ENCODE data around the gene CCDC177. TPM values are rescaled to one million over a fixed set of nuclear protein-coding genes. Genes with fewer than 3 reads are reported as not detected.

CCDC177 gene
- polyA plus RNA-seq, 1 donor from 2014 or later: 3.2 TPM

DNA sequence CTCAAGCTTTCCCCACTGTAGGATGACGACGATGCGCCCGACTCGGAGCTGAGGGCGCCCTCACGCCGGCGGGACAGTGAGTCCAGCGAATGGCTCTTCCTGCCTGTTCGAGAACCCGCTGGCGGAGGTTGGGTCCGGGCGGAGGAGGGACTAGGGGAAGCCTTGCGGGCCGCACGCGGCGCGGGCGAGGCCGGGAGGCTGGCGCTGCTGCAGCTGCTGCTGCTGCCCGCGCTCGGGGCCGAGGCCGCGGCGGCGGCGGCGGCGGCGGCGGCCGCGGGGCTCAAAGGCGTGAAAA, 1.9 kb downstream of the CCDC177 start:
- no peak overlapping the region for H3K27ac ChIP-seq (ENCODE audit: low read length)
- no peaks in the 10 kb centered on the region for H4K20me1 ChIP-seq (ENCODE audit: insufficient read depth)
- no peak overlapping the region for H2AFZ ChIP-seq (ENCODE audit: low read depth, low read length)
- H3K36me3 ChIP-seq (ENCODE audit: insufficient read depth, low read length): no peaks in the 10 kb centered on the region
- no peak overlapping the region for H3K4me2 ChIP-seq (ENCODE audit: low read length)
- TF ChIP-seq, protein P1, sequence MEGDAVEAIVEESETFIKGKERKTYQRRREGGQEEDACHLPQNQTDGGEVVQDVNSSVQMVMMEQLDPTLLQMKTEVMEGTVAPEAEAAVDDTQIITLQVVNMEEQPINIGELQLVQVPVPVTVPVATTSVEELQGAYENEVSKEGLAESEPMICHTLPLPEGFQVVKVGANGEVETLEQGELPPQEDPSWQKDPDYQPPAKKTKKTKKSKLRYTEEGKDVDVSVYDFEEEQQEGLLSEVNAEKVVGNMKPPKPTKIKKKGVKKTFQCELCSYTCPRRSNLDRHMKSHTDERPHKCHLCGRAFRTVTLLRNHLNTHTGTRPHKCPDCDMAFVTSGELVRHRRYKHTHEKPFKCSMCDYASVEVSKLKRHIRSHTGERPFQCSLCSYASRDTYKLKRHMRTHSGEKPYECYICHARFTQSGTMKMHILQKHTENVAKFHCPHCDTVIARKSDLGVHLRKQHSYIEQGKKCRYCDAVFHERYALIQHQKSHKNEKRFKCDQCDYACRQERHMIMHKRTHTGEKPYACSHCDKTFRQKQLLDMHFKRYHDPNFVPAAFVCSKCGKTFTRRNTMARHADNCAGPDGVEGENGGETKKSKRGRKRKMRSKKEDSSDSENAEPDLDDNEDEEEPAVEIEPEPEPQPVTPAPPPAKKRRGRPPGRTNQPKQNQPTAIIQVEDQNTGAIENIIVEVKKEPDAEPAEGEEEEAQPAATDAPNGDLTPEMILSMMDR (IDR thresholded peaks at IDR 0.05; ENCODE audit: poor library complexity, severe bottlenecking): no peak
- H3K79me2 ChIP-seq (replicated peaks; ENCODE audit: insufficient read depth, low read length): no peaks in the 10 kb centered on the region
- H3K9me2 ChIP-seq (ENCODE audit: insufficient read depth, low read length): no peaks in the 10 kb centered on the region
- H3K9me3 ChIP-seq (ENCODE audit: low read length): peaks cover 7% of the 10 kb centered on the region
- no peak overlapping the region for H3K4me3 ChIP-seq (ENCODE audit: low read length)
- H3K27me3 ChIP-seq (ENCODE audit: insufficient read depth, low read depth, low read length): no peaks in the 10 kb centered on the region
- no peaks in the 10 kb centered on the region for H3F3A ChIP-seq (ENCODE audit: insufficient read depth, low read length, poor library complexity, severe bottlenecking)
- H3K9ac ChIP-seq (ENCODE audit: low read length): no peak overlapping the region

DNA sequence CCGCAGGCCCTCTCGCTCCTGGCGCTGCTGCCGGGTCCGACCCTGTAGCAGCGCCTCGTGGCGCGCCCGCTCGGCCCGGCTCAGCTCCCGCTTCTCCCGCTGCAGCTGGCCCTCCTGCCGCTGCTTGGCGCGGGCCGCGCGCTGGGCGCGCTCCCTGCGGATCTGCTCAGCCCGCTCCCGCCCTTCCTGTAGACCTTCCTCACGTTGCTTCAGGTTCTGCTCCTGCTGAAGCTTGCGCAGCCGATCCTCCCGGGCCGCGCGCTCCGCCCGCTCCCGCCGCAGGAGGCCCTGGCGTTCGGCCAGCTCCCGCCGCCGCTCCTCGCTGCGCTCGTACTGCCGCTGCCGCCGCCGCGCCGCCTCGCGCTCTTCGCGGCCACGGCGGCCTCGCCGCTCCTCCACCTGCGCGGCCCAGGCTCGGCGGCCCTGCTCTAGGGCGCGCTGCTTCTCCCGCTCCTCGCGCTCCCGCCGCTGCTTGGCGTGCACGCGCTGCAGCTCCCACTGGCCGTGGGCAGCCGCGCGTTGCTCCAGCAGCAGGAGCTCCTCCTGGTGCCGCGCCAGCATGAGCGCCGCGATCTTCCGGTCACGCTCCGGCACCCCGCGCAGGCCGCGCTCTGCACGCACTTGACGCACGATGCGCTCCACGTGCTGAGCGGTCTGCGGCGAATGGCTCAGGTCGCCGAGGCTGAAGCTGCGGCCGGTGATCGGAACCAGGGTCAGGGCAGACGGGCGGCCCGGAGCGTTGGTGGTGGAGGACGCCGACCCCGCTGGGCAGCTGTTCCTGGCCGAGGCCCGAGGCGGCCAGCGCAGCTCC, 2.4 kb downstream of the CCDC177 start:
- H3F3A ChIP-seq (ENCODE audit: insufficient read depth, low read length, poor library complexity, severe bottlenecking): no peaks in the 10 kb centered on the region
- H3K36me3 ChIP-seq (ENCODE audit: insufficient read depth, low read length): no peaks in the 10 kb centered on the region
- H3K9ac ChIP-seq (ENCODE audit: low read length): no peak overlapping the region
- TF ChIP-seq, protein P1 (IDR thresholded peaks at IDR 0.05; ENCODE audit: poor library complexity, severe bottlenecking): no peak
- no peak for TF ChIP-seq POLR2AphosphoS5 (IDR thresholded peaks at IDR 0.05)
- no peak for TF ChIP-seq EP300 (conservative IDR thresholded peaks at IDR 0.05; ENCODE audit: poor library complexity, severe bottlenecking)
- TF ChIP-seq TAF1 (IDR thresholded peaks at IDR 0.05; ENCODE audit: low read depth): no peak
- TF ChIP-seq, protein P2, sequence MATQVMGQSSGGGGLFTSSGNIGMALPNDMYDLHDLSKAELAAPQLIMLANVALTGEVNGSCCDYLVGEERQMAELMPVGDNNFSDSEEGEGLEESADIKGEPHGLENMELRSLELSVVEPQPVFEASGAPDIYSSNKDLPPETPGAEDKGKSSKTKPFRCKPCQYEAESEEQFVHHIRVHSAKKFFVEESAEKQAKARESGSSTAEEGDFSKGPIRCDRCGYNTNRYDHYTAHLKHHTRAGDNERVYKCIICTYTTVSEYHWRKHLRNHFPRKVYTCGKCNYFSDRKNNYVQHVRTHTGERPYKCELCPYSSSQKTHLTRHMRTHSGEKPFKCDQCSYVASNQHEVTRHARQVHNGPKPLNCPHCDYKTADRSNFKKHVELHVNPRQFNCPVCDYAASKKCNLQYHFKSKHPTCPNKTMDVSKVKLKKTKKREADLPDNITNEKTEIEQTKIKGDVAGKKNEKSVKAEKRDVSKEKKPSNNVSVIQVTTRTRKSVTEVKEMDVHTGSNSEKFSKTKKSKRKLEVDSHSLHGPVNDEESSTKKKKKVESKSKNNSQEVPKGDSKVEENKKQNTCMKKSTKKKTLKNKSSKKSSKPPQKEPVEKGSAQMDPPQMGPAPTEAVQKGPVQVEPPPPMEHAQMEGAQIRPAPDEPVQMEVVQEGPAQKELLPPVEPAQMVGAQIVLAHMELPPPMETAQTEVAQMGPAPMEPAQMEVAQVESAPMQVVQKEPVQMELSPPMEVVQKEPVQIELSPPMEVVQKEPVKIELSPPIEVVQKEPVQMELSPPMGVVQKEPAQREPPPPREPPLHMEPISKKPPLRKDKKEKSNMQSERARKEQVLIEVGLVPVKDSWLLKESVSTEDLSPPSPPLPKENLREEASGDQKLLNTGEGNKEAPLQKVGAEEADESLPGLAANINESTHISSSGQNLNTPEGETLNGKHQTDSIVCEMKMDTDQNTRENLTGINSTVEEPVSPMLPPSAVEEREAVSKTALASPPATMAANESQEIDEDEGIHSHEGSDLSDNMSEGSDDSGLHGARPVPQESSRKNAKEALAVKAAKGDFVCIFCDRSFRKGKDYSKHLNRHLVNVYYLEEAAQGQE (IDR thresholded peaks at IDR 0.05; ENCODE audit: borderline replicate concordance): no peak
- no peaks in the 10 kb centered on the region for H3K27me3 ChIP-seq (ENCODE audit: insufficient read depth, low read depth, low read length)
- H3K27ac ChIP-seq (ENCODE audit: low read length): no peak overlapping the region
- H4K20me1 ChIP-seq (ENCODE audit: insufficient read depth): no peaks in the 10 kb centered on the region
- no peaks in the 10 kb centered on the region for H3K9me2 ChIP-seq (ENCODE audit: insufficient read depth, low read length)
- peaks cover 7% of the 10 kb centered on the region for H3K9me3 ChIP-seq (ENCODE audit: low read length)
- H3K4me2 ChIP-seq (ENCODE audit: low read length): no peak overlapping the region
- H2AFZ ChIP-seq (ENCODE audit: low read depth, low read length): no peak overlapping the region
- H3K79me2 ChIP-seq (replicated peaks; ENCODE audit: insufficient read depth, low read length): no peaks in the 10 kb centered on the region
- H3K4me3 ChIP-seq (ENCODE audit: low read length): no peak overlapping the region
